ENCODE results near the gene LIME1. TPM values are rescaled to one million over a fixed set of nuclear protein-coding genes. Genes with fewer than 3 reads are reported as not detected.

The LIME1 gene
- total and polyA plus RNA-seq, 9 of the 15 experiments (the other 6 are each of a cell fraction or from before 2014, with no cell fraction given), result 0.11 to 17.1 (median 2.8) TPM; not detected in 2

- TF ChIP-seq MBD2 (IDR thresholded peaks at IDR 0.05; ENCODE audit: borderline replicate concordance, low read depth) (peak; percentile 46; the same call in 1 of the 2 replicates), RNF2 (IDR thresholded peaks at IDR 0.05) (peak; percentile 29; the same call in 1 of the 2 replicates), CBX8 (IDR thresholded peaks at IDR 0.05; ENCODE audit: borderline replicate concordance, extremely low read depth, low read depth, low read length, poor library complexity, severe bottlenecking) (no peak), ZNF766 (CRISPR knock-in tag; conservative IDR thresholded peaks at IDR 0.05) (peak; percentile 92), CTCF (IDR thresholded peaks at IDR 0.05 in 2 of 3, conservative IDR thresholded peaks at IDR 0.05 in 1 of 3; ENCODE audit: insufficient read depth in 2 of 3, low read depth in 1 of 3, low read length in 3 of 3) (no peak), ZNF695 (CRISPR knock-in tag; IDR thresholded peaks at IDR 0.05) (no peak), NONO (IDR thresholded peaks at IDR 0.05; ENCODE audit: low read depth in 2 of 2, low read length in 1 of 2) (peak; percentile 14 to 82; a peak in 2 of 4 replicates), BRD4 (IDR thresholded peaks at IDR 0.05) (peak; percentile 89; the same call in 1 of the 2 replicates), VEZF1 (CRISPR knock-in tag; IDR thresholded peaks at IDR 0.05) (peak; percentile 65), DMBX1 (CRISPR knock-in tag; IDR thresholded peaks at IDR 0.05; ENCODE audit: borderline replicate concordance) (peak; percentile 78), MED1 (CRISPR knock-in tag; IDR thresholded peaks at IDR 0.05; ENCODE audit: borderline replicate concordance) (no peak; the same call in 1 of the 2 replicates)
- TF ChIP-seq, protein P1, sequence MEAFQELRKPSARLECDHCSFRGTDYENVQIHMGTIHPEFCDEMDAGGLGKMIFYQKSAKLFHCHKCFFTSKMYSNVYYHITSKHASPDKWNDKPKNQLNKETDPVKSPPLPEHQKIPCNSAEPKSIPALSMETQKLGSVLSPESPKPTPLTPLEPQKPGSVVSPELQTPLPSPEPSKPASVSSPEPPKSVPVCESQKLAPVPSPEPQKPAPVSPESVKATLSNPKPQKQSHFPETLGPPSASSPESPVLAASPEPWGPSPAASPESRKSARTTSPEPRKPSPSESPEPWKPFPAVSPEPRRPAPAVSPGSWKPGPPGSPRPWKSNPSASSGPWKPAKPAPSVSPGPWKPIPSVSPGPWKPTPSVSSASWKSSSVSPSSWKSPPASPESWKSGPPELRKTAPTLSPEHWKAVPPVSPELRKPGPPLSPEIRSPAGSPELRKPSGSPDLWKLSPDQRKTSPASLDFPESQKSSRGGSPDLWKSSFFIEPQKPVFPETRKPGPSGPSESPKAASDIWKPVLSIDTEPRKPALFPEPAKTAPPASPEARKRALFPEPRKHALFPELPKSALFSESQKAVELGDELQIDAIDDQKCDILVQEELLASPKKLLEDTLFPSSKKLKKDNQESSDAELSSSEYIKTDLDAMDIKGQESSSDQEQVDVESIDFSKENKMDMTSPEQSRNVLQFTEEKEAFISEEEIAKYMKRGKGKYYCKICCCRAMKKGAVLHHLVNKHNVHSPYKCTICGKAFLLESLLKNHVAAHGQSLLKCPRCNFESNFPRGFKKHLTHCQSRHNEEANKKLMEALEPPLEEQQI (IDR thresholded peaks at IDR 0.05), result no peak
These were observed 28.7 kb upstream of the LIME1 start, which contains the start of the genes ARFRP1 and ZGPAT (continued) for GRCh38 chr20:63707558-63708300.
